ENCODE measurements around the gene UBALD1.

The UBALD1 gene

GRCh38 chr16:4640572-4641305 is 26.1 kb upstream of the UBALD1 start:
- no peak for TF ChIP-seq CTCF (IDR thresholded peaks at IDR 0.05)

GRCh38 chr16:4639899-4640509 is 25.3 kb upstream of the UBALD1 start:
- TF ChIP-seq CTCF (IDR thresholded peaks at IDR 0.05), result no peak

- TF ChIP-seq CTCF (IDR thresholded peaks at IDR 0.05), result no peak
These were observed 22.9 kb upstream of the UBALD1 start for GRCh38 chr16:4637501-4638166.

GRCh38 chr16:4636196-4636595 is 21.5 kb upstream of the UBALD1 start:
- TF ChIP-seq CTCF (IDR thresholded peaks at IDR 0.05), result no peak

- no peak for TF ChIP-seq CTCF (IDR thresholded peaks at IDR 0.05)
These were observed 20.1 kb upstream of the UBALD1 start for GRCh38 chr16:4634768-4635167.

- TF ChIP-seq CTCF (IDR thresholded peaks at IDR 0.05), result no peak
These were observed 19.4 kb upstream of the UBALD1 start for GRCh38 chr16:4633910-4634635.

- TF ChIP-seq CTCF (IDR thresholded peaks at IDR 0.05), result no peak
These were observed 16.8 kb upstream of the UBALD1 start for GRCh38 chr16:4631444-4631843.
